Activated CD4-positive, alpha-beta memory T cell treated with anti-CD3 and anti-CD28 coated beads, Interleukin-2, amount 10 ng/mL, durations not matched to agents 7 days and 5 days (primary cell): ENCODE results near the gene TAOK3. TPM values are rescaled to one million over a fixed set of nuclear protein-coding genes. Genes with fewer than 3 reads are reported as not detected.

Experiments used
- CTCF ChIA-PET: fragments of 350-600 bp; sonication (Branson Sonifier 250); formaldehyde crosslinking; loops from one replicate; lab custom pipeline; 2021; ENCODE audit warnings: antibody characterized with exemption, inconsistent platforms; lab: Charles Lee
- POLR2A ChIA-PET: fragments of 350-600 bp; sonication (Branson Sonifier 250); formaldehyde crosslinking; loops from one replicate; lab custom pipeline; 2021; ENCODE audit warnings: antibody characterized with exemption; lab: Charles Lee
- DNase-seq: peaks from one replicate; pipeline ENCODE4 v3.0.0-alpha.2; 2020
- H3K27ac Mint-ChIP-seq: one replicate; pipeline ENCODE4 v1.8.0; 2021; ENCODE audit warnings: mild to moderate bottlenecking, mixed read lengths
- H3K27me3 Mint-ChIP-seq: one replicate; pipeline ENCODE4 v1.8.0; 2021; ENCODE audit warnings: mixed read lengths
- H3K36me3 Mint-ChIP-seq: one replicate; pipeline ENCODE4 v1.8.0; 2021; ENCODE audit warnings: low read depth, mixed read lengths
- H3K4me1 Mint-ChIP-seq: one replicate; pipeline ENCODE4 v1.8.0; 2021; ENCODE audit warnings: mixed read lengths
- H3K4me3 Mint-ChIP-seq: one replicate; pipeline ENCODE4 v1.8.0; 2021; ENCODE audit warnings: mild to moderate bottlenecking, mixed read lengths
- H3K9me3 Mint-ChIP-seq: one replicate; pipeline ENCODE4 v1.8.0; 2021; ENCODE audit warnings: mixed read lengths
- total RNA-seq, 2 experiments: library from RNA; stranded (reverse); gene quantifications; one replicate each; pipeline ENCODE4 v1.2.3, GENCODE V29; 2021

Gene TAOK3
- total RNA-seq, 2 experiments from 2014 or later, result 61.9 to 65.5 TPM

DNA sequence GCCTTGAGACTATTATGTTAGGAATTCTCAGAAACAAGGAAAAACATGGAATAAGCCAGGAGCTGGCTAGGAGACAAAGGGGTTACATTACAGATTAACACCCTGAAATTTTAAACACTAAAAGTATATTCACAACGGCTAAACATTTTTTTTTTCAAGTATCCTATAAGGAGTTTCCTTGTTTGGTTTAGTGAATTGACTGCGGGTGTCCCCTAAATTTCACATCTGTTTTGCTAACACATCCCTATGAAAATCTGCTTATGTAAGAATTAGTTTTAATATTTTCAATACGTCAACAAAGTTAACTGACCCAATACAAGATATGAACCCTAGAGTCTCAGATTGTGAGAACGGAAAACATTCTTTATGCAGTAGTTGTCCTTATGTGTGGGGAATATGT lies 19.0 kb downstream of the TAOK3 start:
- ChIA-PET CTCF (interaction anchor here (6.7 kb wide), 1 partner anchor 24 kb away, joined by 138 read pairs; the partner anchor contains the start of gene SUDS3), POLR2A (no interaction called here)
- no peaks in the 10 kb centered on the region for H3K27me3 Mint-ChIP-seq
- no peak overlapping the region for H3K27ac Mint-ChIP-seq
- peaks cover 8% of the 10 kb centered on the region for H3K9me3 Mint-ChIP-seq
- no peak for DNase-seq
- no peak overlapping the region for H3K4me3 Mint-ChIP-seq
- peaks cover 25% of the 10 kb centered on the region for H3K36me3 Mint-ChIP-seq
- H3K4me1 Mint-ChIP-seq, result peaks cover 36% of the 10 kb centered on the region

DNA sequence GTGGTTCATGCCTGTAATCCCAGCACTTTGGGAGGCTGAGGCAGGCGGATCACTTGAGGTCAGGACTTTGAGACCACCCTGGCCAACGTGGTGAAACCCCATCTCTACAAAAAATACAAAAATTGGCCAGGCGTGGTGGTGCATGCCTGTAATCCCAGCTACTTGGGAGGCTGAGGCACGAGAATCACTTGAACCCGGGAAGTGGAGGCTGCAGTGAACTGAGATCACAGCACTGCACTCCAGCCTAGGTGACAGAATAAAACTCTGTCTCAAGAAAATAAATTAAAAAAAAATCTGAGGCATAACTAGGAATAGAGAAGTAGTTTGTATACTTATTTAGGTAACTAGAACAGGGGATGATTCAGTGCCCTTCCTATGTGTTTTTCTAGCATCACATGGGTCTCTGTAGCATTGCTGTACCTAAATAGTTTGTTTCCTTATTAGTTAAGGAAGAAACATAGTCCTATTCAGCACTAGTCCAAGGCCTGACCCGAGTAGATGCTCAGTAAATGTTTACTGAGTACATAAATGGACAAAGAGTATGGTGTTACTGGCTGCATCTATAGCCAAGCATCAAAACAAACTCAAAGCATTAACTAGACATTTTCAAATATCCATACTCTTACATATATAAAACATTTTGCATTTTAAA lies 21.7 kb downstream of the TAOK3 start:
- H3K36me3 Mint-ChIP-seq, result peaks cover 29% of the 10 kb centered on the region
- peaks cover 8% of the 10 kb centered on the region for H3K9me3 Mint-ChIP-seq
- H3K4me1 Mint-ChIP-seq, result peaks cover 27% of the 10 kb centered on the region
- CTCF ChIA-PET, result interaction anchor here (0.6 kb wide), 1 partner anchor 285 kb away, joined by 3 read pairs; no protein-coding TSS in a partner anchor
- no peaks in the 10 kb centered on the region for H3K27me3 Mint-ChIP-seq
- no peak overlapping the region for H3K27ac Mint-ChIP-seq
- no peak for DNase-seq
- POLR2A ChIA-PET, result no interaction called here
- H3K4me3 Mint-ChIP-seq, result no peak overlapping the region

DNA sequence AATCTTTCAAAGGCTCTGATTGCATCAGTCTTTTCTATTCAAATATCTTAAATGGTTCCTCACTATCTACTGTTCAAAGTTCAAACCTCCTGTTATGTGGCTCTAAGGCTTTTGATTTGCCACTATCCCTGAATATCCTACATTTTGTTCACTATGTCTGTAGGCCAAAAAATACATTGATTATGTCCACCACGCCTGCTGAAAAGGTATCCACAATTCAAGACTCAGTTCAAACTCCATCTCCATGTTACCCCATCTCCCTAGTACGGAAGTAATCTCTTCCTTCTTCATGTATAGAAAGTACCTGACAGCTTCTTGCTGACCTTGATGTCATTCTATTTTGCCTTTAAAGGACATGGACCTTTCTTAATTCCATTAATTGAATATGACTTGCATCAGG lies 24.8 kb downstream of the TAOK3 start:
- H3K27me3 Mint-ChIP-seq, result no peaks in the 10 kb centered on the region
- H3K4me3 Mint-ChIP-seq, result no peak overlapping the region
- peaks cover 9% of the 10 kb centered on the region for H3K4me1 Mint-ChIP-seq
- no peak overlapping the region for H3K27ac Mint-ChIP-seq
- ChIA-PET CTCF (interaction anchor here (1.7 to 2.7 kb wide), 2 partner anchors 9 to 28 kb away, joined by 6 to 13 read pairs; partner anchors contain the start of gene SUDS3), POLR2A (interaction anchor here (3.6 kb wide), 1 partner anchor 9 kb away, joined by 19 read pairs; no protein-coding TSS in a partner anchor)
- no peaks in the 10 kb centered on the region for H3K9me3 Mint-ChIP-seq
- peaks cover 11% of the 10 kb centered on the region for H3K36me3 Mint-ChIP-seq
- no peak for DNase-seq

DNA sequence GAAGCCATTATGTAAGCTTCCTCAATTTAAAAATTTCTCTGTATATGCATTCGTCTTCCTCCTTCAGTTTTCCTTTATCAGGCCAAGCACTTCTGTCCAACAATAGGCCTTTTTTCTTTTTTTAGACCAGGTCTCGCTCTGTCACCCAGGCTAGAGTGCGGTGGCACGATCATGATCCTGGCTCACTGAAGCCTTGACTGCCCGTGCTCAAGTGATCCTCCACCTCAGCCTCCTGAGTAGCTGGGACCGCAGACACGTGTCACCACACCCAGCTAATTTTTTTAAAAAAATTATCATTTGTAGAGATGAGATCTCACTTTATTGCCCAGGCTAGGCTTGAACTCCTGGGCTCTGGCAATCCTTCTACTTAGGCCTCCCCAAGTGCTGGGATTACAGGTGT lies 25.8 kb downstream of the TAOK3 start:
- POLR2A ChIA-PET, result interaction anchor here (3.6 kb wide), 1 partner anchor 10 kb away, joined by 19 read pairs; no protein-coding TSS in a partner anchor
- Mint-ChIP-seq H3K27ac (no peak overlapping the region), H3K9me3 (no peaks in the 10 kb centered on the region), H3K4me1 (peaks cover 9% of the 10 kb centered on the region), H3K4me3 (no peak overlapping the region), H3K27me3 (no peaks in the 10 kb centered on the region), H3K36me3 (peaks cover 11% of the 10 kb centered on the region)
- CTCF ChIA-PET, result interaction anchor here (1.2 to 2.7 kb wide), 4 partner anchors 10 to 31 kb away, joined by 3 to 13 read pairs (median 5); partner anchors contain the start of gene SUDS3
- DNase-seq, result no peak

DNA sequence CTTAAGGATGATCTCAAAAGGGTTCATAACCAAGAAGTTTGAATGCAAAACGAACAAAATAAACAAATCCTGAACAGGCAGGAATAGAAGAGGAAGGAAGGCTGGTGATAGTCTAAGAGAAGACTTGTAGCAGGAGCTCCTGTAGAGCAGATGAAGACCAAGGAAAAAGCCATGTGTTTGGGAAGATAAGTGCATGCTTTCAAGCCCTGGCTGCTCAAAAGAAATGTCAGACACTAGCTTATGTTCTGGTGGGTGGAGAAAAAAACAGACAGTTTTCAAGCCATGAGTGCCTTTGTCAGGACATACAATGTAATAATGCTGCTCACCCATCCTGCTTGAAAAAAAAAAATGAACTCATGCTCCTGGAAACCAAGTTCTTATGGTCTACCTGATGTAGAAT lies 27.4 kb downstream of the TAOK3 start:
- H3K4me3 Mint-ChIP-seq, result no peak overlapping the region
- H3K36me3 Mint-ChIP-seq, result peaks cover 11% of the 10 kb centered on the region
- H3K27me3 Mint-ChIP-seq, result no peaks in the 10 kb centered on the region
- peaks cover 9% of the 10 kb centered on the region for H3K4me1 Mint-ChIP-seq
- POLR2A ChIA-PET, result no interaction called here
- DNase-seq, result no peak
- CTCF ChIA-PET, result interaction anchor here (1.1 to 1.4 kb wide), 2 partner anchors 20 to 32 kb away, joined by 3 to 4 read pairs; no protein-coding TSS in a partner anchor
- no peak overlapping the region for H3K27ac Mint-ChIP-seq
- no peaks in the 10 kb centered on the region for H3K9me3 Mint-ChIP-seq

DNA sequence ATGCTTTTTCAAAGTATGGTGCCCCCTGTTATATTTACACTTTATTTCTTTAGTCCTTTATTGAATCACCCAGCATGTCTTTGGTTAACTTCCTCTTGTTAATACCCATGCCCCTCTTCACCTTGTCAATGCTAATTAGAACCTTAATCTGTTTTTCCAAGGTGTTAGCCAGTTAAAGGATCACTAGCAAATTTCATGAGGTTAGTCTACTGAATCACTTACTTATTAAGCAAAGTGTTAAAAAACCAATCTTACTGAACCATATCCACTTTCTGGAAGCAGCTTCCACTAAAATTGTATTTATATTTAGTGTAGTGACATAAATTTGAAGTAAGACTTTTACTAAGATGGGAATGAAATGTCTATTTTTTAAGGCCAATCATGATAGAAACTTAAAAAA lies 27.9 kb downstream of the TAOK3 start:
- peaks cover 12% of the 10 kb centered on the region for H3K36me3 Mint-ChIP-seq
- no peak overlapping the region for H3K27ac Mint-ChIP-seq
- no peaks in the 10 kb centered on the region for H3K9me3 Mint-ChIP-seq
- H3K4me1 Mint-ChIP-seq, result peaks cover 10% of the 10 kb centered on the region
- H3K4me3 Mint-ChIP-seq, result no peak overlapping the region
- no peak for DNase-seq
- H3K27me3 Mint-ChIP-seq, result no peaks in the 10 kb centered on the region
- ChIA-PET POLR2A (no interaction called here), CTCF (no interaction called here)

DNA sequence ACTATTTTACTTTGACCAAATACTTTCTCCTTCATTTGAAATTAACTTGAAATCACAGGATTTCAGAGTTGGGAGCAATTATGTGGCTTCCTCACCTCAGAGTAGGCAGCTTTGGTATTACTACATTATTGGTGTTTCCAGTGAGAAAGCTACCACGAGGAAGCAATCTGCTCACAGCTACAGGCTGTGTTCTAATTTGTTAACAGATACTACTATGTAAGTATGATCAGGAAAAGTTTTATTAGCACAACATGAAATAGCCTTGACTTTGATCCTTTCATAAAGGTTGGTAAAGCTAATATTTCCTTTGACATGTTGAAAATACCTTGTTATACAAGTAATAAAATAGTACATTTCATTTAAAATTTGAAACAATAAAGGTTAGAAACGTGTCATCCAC lies 30.6 kb downstream of the TAOK3 start:
- ChIA-PET CTCF (no interaction called here), POLR2A (no interaction called here)
- Mint-ChIP-seq H3K4me1 (peaks cover 13% of the 10 kb centered on the region), H3K27me3 (no peaks in the 10 kb centered on the region), H3K36me3 (peaks cover 10% of the 10 kb centered on the region), H3K27ac (no peak overlapping the region), H3K4me3 (no peak overlapping the region), H3K9me3 (no peaks in the 10 kb centered on the region)
- no peak for DNase-seq

DNA sequence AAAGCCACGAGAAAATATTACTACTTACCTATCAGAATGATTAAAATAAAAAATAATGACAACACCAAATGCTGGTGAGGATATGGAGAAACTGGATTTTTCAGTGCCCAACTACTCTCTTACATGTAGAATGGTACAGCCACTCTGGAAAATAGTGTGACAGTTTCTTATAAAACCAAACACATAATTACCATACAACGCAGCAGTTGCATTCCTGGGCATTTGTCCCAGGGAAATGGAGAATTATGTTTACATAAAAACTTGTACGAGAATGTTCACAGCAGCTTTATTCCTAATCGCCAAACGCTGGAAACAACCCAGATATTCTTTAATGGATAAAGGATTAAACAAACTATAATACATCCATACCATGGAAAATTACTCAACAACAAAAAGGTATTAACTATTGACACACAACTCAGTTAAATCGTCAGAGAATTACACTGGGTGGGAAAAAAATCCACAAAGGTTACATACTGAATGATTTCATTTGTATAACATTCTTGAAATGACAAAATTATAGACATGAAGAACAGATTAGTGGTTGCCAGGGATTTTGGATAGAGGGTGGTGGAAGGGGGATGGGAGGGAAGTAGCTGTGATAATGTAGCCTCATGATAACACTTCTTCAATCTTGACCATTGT lies 35.4 kb downstream of the TAOK3 start:
- ChIA-PET POLR2A (interaction anchor here (1.0 kb wide), 1 partner anchor 20 kb away, joined by 3 read pairs; no protein-coding TSS in a partner anchor), CTCF (interaction anchor here (0.9 kb wide), 1 partner anchor 20 kb away, joined by 3 read pairs; no protein-coding TSS in a partner anchor)
- DNase-seq, result no peak
- no peaks in the 10 kb centered on the region for H3K9me3 Mint-ChIP-seq
- H3K27me3 Mint-ChIP-seq, result no peaks in the 10 kb centered on the region
- peaks cover 19% of the 10 kb centered on the region for H3K4me1 Mint-ChIP-seq
- H3K36me3 Mint-ChIP-seq, result peaks cover 29% of the 10 kb centered on the region
- no peak overlapping the region for H3K4me3 Mint-ChIP-seq
- no peak overlapping the region for H3K27ac Mint-ChIP-seq

DNA sequence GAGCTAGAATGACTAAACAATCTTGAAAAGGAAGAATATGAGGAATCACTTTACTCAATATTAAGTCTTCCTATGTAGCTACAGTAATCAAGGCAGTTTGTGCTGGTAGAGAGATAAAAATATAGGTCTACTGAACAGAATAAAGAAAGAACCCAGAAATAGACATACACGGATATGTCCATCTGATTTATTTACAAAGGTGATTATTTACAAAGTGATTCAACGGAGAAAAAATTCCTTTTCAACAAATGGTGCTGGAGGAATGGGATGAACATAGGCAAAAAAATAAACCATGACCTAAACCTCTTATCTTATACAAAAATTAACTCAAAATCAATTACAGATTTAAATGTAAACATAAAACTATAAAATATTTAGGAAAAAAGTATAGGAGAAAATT lies 36.6 kb downstream of the TAOK3 start:
- ChIA-PET CTCF (interaction anchor here (0.6 kb wide), 1 partner anchor 216 kb away, joined by 3 read pairs; no protein-coding TSS in a partner anchor), POLR2A (no interaction called here)
- Mint-ChIP-seq H3K27ac (no peak overlapping the region), H3K4me3 (no peak overlapping the region), H3K36me3 (peaks cover 29% of the 10 kb centered on the region), H3K27me3 (no peaks in the 10 kb centered on the region), H3K9me3 (no peaks in the 10 kb centered on the region), H3K4me1 (peaks cover 19% of the 10 kb centered on the region)
- no peak for DNase-seq

DNA sequence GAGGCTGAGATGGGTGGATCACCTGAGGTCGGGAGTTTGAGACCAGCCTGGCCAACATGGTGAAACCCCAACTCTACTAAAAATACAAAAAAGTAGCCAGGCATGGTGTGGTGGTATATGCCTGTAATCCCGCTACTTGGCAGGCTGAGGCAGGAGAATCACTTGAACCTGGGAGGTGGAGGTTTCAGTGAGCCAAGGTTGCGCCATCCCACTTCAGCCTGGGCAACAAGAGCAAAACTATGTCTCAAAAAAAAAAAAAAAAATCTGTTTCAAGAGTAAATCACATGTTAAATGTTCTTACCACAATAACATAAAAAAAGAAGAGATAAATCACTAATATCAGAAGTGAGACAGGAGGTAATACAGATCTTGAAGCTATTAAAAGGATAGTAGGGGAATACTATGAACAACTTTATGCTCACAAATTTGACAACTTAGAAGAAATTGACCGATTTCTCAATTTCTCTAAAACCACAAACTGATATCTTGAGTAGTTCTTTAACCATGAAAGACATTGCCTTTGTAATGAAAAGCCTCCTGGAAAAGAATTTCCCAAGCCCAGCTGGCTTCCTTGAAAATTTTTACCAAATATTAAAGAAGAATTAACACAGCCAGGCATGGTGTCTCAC lies 37.7 kb downstream of the TAOK3 start:
- Mint-ChIP-seq H3K27me3 (no peaks in the 10 kb centered on the region), H3K4me1 (peaks cover 24% of the 10 kb centered on the region), H3K9me3 (no peaks in the 10 kb centered on the region), H3K4me3 (no peak overlapping the region), H3K27ac (no peak overlapping the region), H3K36me3 (peaks cover 29% of the 10 kb centered on the region)
- DNase-seq, result no peak
- POLR2A ChIA-PET, result interaction anchor here (1.1 kb wide), 1 partner anchor 24 kb away, joined by 3 read pairs; no protein-coding TSS in a partner anchor
- CTCF ChIA-PET, result no interaction called here

DNA sequence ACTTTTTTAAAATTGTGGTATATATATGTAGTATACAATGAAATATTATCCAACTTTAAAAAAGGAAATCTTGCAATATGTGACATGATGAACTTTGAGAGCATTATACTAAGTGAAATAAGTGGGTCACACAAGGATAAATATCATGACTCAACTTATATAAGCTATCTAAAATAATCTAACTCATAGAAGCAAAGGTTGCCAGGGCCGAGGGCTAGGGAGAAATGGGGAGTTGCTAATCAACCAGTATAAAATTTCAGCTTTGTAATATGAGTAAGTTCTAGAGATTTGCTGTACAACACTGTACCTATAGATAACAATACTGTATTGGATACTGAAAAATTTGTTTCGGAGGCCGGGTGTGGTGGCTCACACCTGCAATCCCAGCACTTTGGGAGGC lies 38.5 kb downstream of the TAOK3 start:
- POLR2A ChIA-PET, result no interaction called here
- H3K4me3 Mint-ChIP-seq, result no peak overlapping the region
- DNase-seq, result no peak
- H3K36me3 Mint-ChIP-seq, result peaks cover 29% of the 10 kb centered on the region
- no peaks in the 10 kb centered on the region for H3K9me3 Mint-ChIP-seq
- H3K4me1 Mint-ChIP-seq, result peaks cover 22% of the 10 kb centered on the region
- CTCF ChIA-PET, result no interaction called here
- no peak overlapping the region for H3K27ac Mint-ChIP-seq
- H3K27me3 Mint-ChIP-seq, result no peaks in the 10 kb centered on the region

DNA sequence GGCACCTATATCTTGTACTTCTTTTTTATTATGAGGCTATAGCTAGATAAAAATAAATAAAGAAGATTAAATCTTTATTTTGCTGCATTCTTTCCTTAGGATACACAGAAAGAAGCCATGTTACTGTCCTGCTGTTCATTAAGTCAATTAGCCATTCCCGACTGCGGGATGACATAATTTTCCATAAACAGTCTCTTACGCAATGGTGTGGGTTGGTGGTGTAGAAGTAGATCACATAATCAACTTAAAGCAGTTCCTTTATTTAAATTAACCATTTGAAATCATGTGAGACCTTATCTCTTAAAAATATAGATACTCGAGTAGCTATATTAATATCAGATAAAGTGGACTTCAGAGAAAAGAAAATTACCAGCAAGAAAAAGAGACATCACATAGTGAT lies 40.2 kb downstream of the TAOK3 start:
- Mint-ChIP-seq H3K27me3 (no peaks in the 10 kb centered on the region), H3K9me3 (no peaks in the 10 kb centered on the region), H3K4me3 (no peak overlapping the region), H3K4me1 (peaks cover 13% of the 10 kb centered on the region), H3K27ac (no peak overlapping the region), H3K36me3 (peaks cover 33% of the 10 kb centered on the region)
- CTCF ChIA-PET, result interaction anchor here (1.2 kb wide), 1 partner anchor 25 kb away, joined by 3 read pairs; no protein-coding TSS in a partner anchor
- no peak for DNase-seq
- POLR2A ChIA-PET, result interaction anchor here (0.9 kb wide), 1 partner anchor 25 kb away, joined by 4 read pairs; no protein-coding TSS in a partner anchor
